ENCODE data around the gene ANO1.

GRCh38 chr11:70109903-70110302 is 31.8 kb downstream of the ANO1 start:
- no peak for TF ChIP-seq CTCF (IDR thresholded peaks at IDR 0.05)
- TF ChIP-seq EZH2 (IDR thresholded peaks at IDR 0.05; ENCODE audit: borderline replicate concordance, insufficient read depth, low read depth, low read length, poor library complexity, severe bottlenecking): no peak

Measured in B cell (primary cell).